HG03457 (cell line): ENCODE data around the gene EPB41L4A.
"Not testable (repeated sequence)": the region's sequence is repeated elsewhere in the genome, so short reads cannot be mapped to it uniquely, and the experiment has no call there.

Source experiments
- ATAC-seq: cut with Tn5 transposase; IDR thresholded peaks from one replicate; pipeline ENCODE4 v1.9.1; 2021; ENCODE audit warnings: moderate number of reproducible peaks; ENCODE audit not compliant: unreplicated experiment

The EPB41L4A gene

DNA sequence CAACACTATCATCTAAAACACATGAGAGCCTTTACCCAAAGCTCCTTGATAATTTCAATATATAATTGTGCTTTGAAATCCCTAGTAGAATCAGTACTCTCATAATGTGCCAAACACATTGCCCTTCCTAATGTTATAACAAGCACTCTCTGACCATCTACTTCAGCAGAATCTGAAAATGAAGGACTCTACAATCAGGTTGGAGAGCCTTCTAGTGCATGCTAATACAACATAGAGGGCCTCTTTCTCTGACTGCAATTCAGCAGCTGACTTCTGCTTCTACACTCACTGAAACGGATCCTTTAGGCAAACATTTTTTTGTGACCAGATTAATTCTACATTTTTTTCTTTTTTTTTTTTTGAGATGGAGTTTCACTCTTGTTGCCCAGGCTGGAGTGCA is 155.6 kb downstream of the EPB41L4A start:
- ATAC-seq, result no peak

DNA sequence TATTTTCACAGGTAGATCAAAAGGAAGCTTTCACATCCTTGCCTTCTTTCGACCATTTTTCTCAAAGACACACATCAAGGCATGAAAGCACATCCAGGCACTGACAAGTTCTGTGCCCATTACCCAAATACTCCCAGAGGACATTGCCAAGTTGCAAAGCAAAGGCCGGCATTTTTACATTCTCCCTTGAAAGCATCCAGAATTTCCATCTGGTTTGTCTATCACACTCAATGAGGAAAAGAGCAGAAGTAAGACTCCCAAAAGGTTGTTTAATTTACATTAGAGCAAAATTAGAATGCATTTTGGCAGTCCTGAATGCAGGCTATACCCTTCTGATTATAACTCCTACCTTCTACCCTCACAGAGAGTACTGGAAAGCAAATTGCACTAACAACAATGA is 160.5 kb downstream of the EPB41L4A start:
- no peak for ATAC-seq

DNA sequence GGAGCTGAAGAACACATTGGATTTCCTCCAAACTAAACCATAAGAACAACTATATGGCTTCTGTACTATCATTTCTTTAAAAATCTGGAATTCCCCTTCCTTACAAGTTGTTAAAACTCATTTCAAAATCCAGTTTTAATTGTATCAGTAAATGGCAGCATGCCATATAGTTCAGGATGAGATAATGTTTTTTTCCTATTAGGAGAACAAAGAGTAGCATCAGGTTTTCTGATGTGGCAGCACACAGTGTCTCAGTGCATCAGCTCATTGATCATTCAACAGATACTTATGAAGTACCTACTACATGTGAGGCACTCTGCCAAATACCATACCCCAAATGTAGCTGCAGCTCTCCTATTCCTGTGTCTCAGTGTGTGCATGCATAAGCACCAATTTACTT is 161.1 kb downstream of the EPB41L4A start:
- no peak for ATAC-seq

DNA sequence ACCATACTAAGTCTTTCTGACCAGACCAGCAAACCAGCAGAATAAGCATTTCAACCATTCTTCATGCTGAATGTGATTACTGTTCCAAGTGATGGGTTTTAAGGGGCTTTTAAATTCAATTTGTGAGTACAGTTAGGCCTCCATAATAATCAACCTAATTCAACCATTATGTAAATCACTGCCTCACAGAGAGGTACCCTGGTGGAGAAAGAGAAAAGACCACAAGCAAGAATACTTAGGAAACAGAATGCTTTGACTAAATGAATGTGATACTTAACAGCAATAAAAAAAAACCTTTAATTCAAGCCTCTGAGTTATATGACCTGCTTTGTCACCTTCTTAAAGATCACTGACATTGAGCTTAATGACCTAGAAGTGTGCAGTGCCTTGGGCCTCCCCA is 162.1 kb downstream of the EPB41L4A start:
- no peak for ATAC-seq

DNA sequence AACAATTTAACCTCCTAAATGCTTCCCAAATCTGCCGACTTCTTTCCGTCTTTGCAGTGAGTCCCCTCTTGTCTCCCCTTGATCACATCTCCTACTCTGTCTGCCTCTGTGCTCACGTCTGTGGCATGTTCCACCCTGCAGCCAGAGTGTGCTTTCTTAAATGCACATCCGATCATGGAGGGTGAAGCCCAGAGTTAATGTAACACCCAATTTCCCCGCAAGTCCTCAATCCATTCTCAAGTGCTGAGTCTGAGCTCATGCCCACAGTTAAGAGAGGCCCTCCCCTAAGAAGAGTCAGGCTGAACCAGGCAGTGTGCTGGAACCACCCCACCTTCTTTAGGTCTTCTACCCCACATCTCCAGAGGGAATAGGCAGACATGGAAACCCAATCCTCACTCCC is 164.8 kb downstream of the EPB41L4A start:
- ATAC-seq, result no peak

DNA sequence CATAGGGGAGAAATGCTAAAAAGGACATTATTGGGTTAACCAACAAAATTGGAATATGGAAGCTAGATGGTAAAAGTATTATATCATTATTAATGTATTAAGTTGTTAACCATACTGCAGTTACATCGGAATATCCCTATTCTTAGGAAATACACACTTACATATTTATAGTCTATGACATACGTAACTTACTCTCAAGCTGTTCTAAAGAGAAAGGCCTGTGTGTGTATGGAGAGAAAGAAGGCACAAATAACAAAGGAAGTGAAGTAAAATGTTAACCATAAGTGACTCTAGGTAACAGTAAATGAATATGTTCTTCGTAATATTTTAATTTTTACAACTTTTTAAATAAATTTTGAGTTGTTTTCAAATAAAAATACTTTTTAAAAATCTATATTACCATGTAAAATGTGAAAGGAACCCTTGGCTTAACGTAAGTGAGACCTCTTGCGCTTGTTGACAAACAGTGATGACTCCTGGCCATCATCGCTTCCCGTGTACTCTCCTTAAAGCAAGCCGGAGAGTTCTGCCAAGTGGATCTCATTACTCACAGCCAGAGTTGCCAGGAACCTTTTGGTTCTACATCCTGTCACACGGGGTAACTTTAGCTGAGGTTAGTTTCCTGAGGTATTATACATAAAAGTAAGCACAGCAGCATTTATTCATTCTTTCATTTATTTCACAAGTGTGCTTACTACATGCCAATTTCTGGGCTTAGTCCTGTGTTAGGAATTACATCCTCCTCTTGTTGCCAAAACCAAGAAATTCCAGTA is 165.4 kb downstream of the EPB41L4A start:
- ATAC-seq, result no peak

DNA sequence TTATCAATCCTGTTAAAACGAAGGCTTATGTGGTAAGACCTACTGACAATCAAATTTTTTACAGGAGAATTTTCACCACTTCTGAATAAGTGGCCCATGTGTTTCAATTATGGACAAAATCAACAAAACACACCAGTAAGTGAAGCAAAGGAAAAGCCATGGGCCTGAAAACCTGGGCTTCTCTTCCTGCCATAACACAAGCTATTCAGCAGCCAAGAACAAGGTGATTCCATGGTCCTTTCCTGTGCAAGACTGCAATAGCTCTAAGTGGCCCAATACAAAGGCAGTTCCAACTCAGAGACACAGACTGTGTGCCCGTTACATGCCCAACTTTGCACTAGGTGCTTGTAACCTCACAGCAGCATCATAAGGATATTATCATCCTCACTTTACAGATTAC is 168.5 kb downstream of the EPB41L4A start:
- no peak for ATAC-seq

DNA sequence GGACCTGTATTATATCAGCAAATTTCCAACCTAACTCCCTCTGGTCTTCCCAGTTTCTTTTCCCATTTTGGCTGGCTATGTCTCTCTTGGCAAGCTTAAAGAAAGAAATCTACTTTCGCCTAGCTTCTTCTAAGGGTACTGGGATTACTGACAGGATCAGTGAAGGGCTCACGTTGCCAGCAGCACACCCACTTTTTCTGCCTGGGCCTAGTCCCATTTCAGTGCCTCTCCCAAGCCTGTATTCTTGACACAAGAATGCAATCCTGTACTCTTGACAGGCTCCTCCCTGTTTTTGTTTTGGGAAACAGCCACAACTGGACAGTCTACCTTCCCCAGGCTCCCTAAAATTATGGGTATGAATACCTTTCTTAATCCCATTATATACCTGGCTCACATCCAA is 170.5 kb downstream of the EPB41L4A start:
- ATAC-seq, result no peak

DNA sequence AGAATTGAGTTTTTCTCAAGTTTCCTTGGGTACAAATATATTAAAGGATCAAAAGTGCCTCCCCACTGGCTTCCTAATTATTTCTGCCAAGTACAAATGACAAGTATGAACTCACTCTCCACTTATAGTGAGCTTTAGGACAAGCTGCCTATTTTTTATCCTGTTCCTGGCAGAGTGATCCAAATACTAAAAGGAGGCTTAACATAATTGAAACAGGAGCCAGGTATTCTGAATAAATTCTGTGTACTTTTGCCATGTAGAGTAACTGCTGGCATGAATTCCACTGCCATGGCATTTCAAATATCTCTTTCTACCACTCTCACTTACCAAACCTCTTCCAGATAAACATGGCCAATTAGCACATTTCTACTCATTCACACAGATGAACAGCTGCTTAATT is 171.1 kb downstream of the EPB41L4A start:
- ATAC-seq, result no peak

DNA sequence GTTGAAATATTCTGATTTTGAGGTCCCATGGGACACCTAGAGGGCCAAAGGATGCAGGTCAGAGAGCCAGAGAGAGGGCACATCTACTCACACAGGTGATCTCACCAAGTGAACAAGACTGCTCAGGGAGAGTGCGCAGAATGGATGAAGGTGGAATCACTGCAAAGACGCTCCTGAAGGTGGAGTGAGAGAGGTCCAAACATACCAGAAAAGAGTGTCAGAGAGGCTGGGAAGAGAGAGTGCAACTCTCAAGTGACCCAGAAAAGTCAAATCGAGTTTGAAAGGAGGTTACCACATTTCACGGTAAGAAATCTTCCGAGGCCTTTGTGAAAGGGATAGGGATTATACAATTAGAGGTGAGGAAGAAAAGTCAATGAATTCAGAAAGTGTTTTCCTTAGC is 173.4 kb downstream of the EPB41L4A start:
- no peak for ATAC-seq

DNA sequence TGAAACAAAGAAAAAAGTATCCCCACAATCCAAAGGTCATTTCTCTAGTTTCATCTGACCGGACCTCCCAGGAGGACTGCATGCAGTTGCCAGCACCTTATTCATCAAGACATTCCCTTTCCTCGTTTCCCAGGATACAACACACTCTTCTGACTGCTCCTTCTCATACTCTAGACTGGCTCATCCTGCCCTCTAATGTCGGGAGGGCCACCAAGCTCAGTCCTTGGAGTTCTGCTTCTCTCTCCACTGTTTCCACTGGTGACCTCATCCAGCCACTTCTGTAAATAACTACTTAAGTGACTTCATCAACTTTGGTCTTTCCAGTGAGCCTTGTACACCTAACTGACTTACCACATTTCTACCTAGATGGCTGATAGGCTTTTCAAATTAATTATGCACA is 179.1 kb downstream of the EPB41L4A start:
- no peak for ATAC-seq

DNA sequence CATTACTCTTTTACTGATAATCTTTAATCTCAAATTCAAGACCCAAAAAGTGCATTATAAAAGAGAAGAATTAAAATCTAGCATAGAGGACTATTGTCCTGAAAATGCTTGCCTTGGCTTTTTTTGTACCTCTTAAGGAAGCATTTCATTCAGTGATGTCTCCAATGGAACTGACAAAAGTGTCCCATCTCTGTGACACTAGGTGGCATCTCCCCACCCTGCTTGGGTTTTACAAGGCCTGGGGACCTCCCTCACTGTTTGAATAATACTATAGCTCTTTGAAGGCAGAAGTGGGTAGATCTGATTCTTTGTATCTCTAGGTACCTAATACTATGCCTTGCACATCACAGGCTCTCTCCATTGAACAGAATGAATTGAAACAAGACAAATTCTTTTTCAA is 180.6 kb downstream of the EPB41L4A start:
- ATAC-seq, result no peak

DNA sequence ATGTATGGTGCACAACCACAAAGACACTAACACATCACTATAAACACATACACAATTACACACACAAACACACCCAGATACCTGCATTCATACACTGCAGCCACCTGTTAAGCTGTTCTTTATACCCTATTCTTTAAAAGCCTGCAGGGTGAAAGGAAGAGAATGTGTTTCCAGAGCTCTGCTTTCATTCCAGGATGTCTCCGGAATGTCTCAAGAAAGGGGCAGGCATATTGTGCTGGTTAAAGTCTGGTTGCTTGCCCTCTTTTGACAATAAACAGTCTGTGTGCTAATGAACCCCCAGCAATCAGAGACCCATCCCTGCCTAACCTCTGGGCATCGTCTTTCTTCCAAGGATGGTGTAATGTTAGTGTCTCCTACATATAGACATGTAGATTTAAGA is 181.6 kb downstream of the EPB41L4A start:
- no peak for ATAC-seq

DNA sequence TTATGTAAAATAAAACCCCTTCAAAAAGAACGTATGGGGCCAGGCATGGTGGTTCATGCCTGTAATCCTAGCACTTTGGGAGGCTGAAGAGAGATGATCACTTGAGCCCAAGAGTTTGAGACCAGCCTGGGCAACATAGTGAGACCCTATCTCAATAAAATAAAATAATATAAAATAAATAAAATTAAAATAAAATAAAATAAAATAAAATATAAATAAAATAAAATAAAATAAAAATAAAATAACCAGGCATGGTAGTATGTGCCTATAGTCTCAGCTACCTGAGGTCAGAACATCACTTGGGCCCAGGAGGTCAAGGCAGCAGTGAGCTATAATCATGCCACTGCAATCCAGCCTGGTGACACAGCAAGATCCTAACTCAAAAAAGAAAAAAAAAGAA is 185.1 kb downstream of the EPB41L4A start:
- ATAC-seq, result no peak

DNA sequence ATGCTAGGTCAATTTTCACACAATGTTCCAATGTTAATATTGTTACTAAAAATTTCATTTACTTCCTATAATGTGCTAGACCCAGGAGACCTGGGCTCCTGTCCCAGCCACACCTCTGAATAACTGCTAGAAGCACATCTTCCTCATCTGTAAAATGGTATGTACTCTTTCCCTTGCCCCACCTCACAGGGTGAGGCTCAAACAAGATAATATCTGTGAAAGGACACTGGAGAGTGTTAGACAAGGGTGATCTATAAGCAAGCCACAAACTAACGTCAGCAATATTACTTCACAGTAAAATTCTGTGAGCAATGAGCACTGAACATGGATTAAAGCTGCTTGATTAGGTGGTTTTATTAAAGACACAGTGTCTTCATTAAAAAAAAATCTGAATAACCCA is 186.4 kb downstream of the EPB41L4A start:
- no peak for ATAC-seq

DNA sequence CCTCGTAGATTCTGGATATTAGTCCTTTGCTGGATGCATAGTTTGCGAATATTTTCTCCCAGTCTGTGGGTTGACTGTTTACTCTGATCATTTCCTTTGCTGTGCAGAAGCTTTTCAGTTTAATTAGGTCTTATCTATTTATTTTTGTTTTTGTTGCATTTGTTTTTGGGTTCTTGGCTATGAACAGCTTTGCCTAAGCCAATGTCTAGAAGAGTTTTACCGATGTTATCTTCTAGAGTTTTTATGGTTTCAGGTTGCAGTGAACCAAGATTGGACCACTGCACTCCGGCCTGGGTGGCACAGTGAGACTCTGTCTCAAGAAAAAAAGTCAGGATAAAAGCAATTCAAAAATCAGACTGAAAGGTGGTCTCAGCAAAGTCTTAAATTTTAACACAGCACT is 188.5 kb downstream of the EPB41L4A start:
- no peak for ATAC-seq

DNA sequence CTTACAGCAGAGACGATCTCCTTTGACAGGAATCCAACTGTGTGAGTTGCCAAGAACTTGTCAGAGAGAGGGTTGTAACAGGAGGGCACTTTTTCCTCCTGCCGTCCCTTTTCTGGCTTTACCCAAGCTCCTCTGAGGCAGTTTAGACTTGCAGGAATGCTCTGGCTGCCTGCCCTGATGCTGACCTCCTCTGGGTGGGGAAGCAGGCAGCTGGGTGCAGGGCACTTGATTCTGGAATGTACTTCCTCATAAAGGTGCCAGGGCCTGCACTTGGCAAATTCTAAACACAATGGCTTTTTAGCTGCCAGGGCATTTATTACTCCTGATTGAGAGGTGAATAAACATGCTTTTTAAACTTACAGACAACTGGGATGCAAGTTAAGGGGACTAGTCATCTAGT is 190.4 kb downstream of the EPB41L4A start:
- no peak for ATAC-seq

DNA sequence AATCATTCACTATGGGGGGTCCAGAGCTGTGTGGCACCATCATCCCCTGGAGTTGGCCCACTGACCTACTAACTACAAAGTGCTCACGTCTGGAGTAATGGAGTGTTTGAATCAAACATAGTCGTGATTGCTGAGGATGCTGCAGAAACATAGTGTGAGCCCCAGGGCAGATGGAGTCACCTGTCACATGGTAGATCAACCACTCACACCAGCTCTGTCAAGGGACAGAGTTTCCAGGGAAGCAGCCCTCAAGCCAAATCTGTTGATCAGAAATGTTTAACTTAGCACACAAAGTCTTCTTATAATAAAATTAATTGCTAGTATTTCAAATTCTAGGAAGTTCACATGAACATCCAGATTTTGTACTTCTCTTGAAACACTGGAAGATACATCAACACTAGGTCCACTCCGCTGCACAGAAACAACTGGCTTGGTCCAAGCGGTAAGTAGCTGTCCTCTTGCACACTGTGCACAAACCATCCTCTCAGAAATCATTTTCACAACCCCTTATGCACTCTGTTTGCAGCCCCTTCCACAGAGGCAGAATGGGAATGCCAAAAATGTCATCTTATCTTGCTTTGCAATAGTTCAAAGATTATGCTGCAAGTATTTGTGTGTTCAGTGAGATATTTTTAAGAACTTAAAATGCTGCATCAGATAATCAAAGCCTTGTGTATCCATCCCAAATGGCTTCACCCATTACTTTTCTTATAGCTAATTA is 191.0 kb downstream of the EPB41L4A start:
- ATAC-seq, result no peak

DNA sequence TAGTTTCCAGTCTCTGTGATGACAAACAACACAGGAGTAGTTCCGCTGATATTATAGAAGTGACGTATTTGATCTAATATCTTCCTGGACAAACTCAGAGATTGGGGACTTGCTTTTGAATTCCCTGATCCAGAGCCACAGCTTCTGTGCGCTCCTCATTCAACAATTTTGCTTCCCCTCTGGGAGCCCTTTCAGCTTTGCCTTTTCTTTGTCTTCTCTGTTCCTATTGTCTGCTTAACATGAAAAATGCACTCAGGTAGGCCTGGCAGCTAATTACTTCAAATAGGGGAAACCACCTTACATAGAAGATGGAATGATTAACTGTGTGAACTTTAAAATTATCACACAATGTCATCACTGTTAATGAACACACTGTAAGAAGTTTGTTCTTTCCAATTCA is 192.9 kb downstream of the EPB41L4A start:
- no peak for ATAC-seq

DNA sequence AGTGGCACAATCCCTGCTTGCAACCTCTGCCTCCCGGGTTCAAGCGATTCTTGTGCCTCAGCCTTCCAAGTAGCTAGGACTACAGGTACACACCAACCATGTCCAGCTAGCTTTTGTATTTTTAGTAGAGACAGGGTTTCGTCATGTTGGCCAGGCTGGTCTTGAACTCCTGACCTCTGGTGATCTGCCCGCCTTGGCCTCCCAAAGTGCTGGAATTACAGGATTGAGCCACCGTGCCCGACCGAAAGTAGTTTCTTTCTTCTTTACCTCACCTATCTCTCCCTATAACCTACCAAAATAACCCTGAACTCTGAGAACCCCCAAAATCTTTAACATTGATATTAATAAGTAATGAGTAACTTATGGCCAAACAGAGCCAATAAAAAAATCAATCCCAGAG is 196.1 kb downstream of the EPB41L4A start:
- ATAC-seq, result not testable (repeated sequence)

DNA sequence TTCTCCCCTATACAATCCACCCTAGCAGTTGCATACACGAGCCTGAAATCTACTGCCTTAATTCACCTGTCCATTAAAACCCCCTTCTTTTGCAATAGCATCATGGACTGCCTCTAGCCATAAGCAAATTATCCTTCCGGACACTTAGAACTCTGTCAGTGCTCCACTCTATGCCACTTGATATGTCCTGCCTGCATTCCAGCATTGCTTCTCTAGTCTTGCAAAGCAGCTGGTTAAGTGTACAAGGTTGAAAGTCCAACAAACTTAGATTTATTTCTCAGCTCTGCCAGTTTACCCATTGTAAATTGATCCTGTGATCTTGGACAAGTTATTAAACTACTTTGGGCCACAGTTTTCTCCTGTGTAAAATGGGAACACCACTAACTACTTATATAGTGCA is 197.9 kb downstream of the EPB41L4A start:
- no peak for ATAC-seq

DNA sequence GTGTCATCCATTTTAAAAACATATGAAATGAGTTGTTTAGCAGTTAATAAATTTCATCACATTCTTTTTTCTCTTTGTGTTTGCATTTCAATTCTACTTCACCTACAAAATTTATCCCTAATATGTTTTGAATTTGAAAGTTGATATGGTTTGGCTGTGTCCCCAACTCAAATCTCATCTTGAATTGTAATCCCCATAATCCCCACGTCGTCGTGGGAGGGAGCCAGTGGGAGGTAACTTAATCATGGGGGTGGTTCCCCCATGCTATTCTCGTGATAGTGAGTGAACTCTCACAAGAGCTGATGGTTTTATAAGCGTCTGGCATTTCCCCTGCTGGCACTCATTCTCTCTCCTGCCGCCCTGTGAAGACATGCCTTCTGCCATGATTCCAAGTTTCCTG is 200.1 kb downstream of the EPB41L4A start:
- no peak for ATAC-seq
